HG03439 (cell line): ENCODE measurements around the gene OR2AE1.

Experiments used
- ATAC-seq: cut with Tn5 transposase; IDR thresholded peaks from one replicate; pipeline ENCODE4 v1.9.1; 2021; ENCODE audit warnings: mild to moderate bottlenecking, moderate library complexity; ENCODE audit not compliant: unreplicated experiment

Gene OR2AE1

DNA sequence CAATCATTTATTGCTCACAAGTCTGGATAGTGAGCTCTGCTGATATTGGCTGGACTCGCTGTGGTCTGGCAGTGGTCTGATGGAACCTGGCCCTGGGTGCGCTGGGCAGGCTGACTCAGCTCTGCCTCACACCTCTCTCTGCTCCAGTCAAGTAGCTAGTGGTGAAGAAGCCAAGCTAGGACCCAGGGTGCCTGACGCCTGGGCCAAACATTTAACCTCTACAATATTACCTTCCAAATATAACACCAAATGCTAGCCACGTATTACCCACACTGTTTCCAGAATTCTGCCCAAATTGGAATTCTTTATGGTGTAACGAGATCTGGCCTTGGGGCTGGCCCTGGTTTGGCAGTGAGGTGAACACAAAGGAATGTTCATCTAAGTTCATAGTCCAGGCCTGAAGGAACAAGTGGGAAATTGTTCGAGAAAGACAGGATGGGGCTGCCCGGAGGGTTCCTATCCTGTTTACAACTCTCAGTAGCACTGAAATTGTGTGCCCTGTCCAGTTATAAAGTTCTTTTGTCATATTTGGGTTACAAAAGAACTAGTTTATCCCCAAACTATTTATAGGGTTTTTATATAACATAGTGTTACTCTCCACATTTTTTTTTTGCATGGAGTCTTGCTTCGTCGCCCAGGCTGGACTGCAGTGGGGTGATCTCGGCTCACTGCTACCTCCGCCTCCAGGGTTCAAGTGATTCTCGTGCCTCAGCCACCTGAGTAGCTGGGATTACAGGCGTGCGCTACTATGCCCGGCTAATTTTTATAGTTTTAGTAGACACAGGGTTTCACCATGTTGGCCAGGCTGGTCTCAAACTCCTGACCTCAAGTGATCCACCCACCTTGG, 16.3 kb downstream of the OR2AE1 start:
- ATAC-seq: no peak

GRCh38 chr7:99855236-99855635, 21.6 kb downstream of the OR2AE1 start:
- ATAC-seq: no peak

DNA sequence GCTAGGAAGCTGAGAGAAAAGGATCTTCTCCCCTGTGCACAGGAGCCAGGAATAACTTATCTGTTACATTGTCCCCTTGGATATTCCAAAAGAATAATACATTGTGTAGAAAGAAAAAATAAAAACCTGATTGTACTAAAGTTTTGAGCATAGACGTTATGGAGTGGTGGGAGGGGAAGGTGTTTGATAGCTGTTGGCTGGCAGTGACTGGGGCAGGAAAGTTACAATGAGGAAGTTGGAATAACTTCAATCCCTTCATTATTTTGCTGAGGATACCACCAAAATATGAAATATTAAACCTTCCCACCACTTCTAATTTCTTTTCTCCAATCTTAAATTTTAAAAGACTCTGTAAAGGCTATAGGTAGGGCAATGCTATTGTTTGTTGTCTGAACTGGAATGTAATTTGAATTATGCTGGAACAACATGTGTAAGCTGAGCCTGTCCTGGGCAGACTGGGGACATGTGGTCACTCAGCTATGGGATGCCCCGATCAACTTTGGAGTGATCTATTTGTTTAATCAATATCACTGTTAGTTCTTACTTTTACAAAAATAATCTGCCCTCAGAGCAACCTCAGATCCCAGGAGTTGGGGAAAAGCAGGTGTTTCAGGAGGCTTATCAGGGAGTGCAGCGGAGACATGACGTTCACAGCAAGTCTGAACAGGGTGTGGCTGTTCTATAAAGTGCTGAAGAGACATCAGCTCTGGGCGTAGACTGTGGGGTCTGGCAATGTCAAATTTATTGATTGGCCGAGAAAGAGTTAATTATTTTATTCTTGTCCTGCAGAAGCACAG, 28.2 kb downstream of the OR2AE1 start:
- ATAC-seq: no peak

GRCh38 chr7:99844328-99844727, 32.5 kb downstream of the OR2AE1 start:
- ATAC-seq: no peak

DNA sequence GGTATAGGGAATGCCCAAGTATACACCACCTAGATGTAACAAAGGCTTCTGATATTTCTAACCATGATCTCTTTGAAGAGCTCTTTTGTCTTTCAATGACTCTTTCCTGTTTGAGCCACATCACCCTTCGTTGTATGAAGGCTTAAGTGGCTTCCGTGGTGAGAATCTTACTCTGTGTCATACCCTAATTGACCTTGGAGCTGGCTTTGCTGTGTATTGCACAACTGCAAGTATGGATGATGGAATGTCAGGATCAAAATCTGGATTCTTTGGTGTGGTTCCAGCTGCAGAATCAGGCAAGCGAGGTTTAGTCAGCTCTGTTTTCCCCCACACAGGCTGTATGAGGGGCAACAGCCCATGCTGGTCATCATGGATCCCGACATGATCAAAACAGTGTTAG, 33.0 kb downstream of the OR2AE1 start:
- ATAC-seq: no peak

GRCh38 chr7:99842926-99843325, 33.9 kb downstream of the OR2AE1 start:
- ATAC-seq: no peak

DNA sequence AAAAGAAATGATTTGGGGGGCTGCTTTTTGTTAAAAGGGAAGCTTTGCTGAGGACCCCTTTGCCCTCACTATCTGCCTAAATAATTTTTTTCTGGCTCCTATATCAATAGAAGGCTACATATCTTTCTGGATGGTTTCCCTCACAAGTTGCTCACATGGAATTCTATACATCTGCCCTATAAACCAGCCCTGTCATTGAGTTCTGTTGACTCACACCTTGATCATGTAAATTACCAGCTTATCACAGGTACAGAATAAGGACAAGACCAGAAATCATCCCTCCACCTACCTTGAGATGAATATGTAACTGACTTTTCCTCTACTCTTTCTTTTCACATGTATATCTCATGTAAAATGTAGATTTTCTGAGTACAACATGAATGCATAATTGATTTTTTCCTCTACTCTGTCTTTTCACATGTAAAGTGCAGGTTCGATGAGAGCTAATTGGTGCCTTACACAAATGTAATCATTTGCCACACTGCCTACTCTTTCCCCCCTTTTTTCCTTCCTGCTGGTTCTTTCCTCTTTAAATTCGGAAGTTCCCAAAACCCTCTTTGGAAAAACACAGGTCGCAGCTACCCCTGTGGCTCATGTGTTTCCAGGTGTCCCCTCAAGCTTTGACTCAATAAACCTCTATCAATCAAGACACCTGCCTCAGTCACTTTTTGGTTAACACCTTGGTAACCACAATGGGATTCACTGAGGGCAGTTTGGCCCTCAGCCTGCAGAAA, 36.5 kb downstream of the OR2AE1 start:
- no peak for ATAC-seq

DNA sequence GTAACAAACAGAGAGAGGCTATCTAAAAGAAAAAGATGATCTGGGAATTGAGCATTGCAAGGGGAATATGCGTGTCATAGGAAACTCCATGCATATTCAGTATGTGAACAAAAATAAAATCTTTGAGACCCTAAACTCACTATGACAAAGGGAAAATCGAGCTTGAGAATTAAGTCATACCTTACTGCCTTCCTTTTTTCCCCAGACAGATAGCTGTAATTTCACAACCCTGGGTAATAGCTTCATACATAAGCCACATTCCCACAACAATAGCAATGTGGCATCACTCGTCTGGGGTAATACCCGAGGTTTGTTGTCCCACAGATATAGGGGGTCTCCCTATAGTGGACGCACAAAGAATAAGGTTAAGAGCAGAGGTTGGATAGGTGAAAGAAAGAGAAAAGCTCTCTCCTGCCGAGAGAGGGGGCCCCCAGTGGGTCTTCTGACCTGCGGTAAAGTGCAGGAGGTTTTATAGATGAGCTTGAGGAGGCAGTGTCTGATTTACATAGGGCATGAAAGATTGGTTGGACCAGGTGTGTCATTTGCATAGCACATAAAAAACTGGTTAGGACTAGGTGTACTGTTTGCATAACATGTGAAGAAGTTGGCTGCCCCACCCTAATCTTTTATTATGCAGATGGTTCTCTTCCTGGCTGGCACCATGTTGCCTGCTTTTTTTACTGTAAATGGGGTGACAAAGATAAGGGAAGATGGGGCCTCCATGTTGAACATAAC, 37.4 kb downstream of the OR2AE1 start:
- no peak for ATAC-seq

DNA sequence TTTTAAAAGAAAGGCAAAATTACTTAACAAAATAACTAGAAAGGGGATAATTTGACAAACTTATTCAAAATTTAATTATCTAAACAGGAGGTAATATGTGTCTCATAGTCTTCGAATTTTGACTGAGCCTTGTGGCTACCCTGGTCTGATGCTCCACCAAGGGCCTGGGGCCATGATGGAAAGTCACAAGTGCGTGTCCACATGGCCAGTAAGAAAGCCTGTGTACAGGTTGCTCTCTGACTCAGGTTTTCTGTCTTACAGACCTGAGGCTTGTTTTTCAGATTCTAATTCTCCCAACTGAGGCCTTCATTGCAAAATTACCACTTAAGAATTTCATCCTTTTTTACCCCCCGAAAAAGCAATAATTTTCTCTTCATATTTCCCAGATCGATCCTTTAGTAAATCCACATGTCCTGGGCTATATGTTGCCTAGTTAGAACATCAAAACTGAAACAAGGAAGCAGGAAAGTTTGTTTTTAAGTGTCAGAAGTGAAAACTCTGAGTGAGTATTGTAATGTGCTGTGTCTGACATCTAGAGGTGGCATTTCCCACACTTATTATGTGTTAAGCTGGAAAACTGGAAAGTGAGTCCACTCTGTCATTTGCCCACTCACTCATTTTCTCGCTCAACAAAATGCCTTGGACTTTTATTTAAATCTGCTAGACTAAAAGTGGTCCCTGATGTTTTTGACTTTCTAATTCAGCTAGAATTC, 39.0 kb downstream of the OR2AE1 start:
- ATAC-seq: no peak

GRCh38 chr7:99835189-99835588, 41.6 kb downstream of the OR2AE1 start:
- no peak for ATAC-seq

DNA sequence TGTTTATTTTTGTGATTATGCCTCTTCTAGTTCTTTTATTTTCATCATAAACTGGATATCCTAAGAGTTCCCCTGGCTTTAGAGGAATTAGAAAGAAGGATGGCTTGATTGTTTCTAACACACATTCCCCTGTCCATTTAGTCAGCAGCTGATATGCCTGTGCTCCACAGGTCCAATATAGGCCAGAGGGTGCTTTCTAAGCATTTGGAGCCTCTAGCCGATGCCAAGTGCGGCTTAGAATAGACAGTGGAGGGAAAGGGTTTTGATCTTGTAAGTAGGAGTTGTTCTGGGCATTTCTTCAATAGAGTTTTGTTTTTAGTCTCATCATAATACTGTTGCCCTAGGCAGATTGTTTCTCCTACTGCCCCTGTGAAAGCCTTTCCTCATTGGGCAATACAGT, 42.5 kb downstream of the OR2AE1 start:
- ATAC-seq: no peak

DNA sequence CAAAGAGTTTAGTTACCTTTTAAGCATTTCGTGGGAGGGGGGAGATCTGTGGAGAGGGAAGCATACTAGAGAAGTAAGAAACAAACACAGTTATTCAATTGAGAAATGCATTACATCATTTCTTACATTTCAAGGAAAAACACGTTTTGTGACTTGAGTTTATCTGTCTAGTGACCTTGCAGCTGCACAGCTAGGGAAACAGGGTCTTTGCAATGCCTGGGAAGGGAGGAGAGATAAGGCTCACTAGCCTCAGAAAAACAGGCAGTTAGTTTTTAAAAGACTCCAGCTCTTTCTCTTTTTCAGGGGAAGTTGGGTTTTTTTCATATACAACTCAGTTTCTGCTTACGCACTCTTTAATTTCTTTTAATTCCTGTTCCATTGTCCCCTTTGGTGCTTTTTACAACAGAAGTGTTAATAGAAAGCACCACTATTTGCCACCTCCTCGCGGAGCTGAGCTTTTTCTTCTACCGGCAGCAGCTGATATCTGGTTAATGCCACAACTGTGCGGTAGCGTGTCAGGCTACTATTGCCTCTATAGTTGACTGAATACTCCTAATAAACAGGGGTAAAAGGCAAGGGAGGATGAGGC, 43.5 kb downstream of the OR2AE1 start:
- no peak for ATAC-seq

GRCh38 chr7:99831595-99831994, 45.2 kb downstream of the OR2AE1 start:
- no peak for ATAC-seq

GRCh38 chr7:99829524-99830160, 47.2 kb downstream of the OR2AE1 start:
- no peak for ATAC-seq

DNA sequence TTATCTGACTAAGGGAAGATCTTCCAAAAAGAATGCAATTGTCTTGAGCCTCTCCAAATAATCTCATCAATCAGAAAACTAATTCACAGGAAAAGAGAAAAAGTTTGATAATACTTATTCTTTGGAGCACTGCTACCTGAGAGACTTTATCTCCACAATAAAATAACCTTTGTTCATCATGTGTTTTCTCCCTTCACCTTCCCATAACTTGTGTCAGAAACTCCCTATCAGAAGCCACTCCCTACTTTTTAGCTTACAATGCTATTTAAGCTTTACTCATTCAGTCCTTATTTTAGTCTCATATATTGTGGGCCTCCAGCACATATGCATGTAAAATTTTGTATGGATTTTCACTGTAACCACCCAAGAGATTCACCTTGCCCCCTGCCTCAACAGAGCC, 48.0 kb downstream of the OR2AE1 start:
- ATAC-seq: no peak

DNA sequence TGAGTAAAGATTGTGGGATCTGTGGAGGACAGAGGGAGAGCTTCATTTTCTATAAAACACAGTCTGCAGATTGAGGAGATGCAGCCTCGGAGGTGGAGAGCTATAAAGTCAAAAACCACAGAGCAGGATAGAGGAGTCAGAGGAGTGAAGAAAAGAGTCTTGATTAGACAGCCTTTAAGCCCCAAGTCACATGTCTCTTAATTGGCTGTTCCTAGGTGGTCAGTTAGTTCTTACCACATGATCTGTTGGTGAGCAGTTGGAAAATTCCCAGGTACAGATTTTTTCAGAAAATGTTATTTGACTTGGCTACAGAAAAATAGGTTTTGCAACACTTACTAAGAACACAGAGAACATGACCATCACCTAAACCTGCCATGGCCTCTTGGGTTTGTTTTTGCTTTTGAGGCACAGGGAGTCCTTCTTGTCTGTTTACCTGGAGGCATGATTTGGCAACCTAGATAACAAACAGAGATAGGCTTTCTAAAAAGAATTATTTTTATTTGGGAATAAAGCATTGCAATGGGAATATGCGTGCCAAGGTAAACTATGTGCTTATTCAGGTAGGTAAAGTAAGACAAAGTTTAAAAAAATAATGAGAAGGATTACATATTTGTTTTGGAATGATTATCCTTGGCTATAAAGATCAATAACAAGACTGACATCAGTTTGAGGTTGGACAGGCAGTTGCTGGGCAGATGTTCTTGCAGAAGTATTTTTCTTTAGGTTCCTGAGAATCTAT, 49.6 kb downstream of the OR2AE1 start:
- no peak for ATAC-seq
